Activated effector memory CD4-positive, alpha-beta T cell treated with anti-CD3 and anti-CD28 coated beads, Interleukin-2, amount 50 U/mL, for 16 hours (primary cell): ENCODE data around the gene PLN.

ENCODE experiments used
- DNase-seq: peaks from one replicate; pipeline ENCODE4 v3.0.0-alpha.2; 2020

PLN gene

GRCh38 chr6:118580585-118581419 lies 32.7 kb downstream of the PLN start:
- DNase-seq, result no peak

GRCh38 chr6:118581489-118581959 lies 33.4 kb downstream of the PLN start:
- DNase-seq, result no peak

GRCh38 chr6:118584911-118585310 lies 36.8 kb downstream of the PLN start:
- DNase-seq, result no peak

- no peak for DNase-seq
Observed at GRCh38 chr6:118586746-118587485, 38.8 kb downstream of the PLN start.

GRCh38 chr6:118588626-118589025 lies 40.5 kb downstream of the PLN start:
- DNase-seq, result no peak

GRCh38 chr6:118589186-118589585 lies 41.1 kb downstream of the PLN start:
- DNase-seq, result no peak

- no peak for DNase-seq
Observed at GRCh38 chr6:118589649-118590365, 41.7 kb downstream of the PLN start.

GRCh38 chr6:118591897-118592296 lies 43.8 kb downstream of the PLN start:
- no peak for DNase-seq

GRCh38 chr6:118594877-118595276 lies 46.8 kb downstream of the PLN start:
- DNase-seq, result no peak

GRCh38 chr6:118596774-118597320 lies 48.8 kb downstream of the PLN start:
- no peak for DNase-seq

GRCh38 chr6:118597636-118598035 lies 49.5 kb downstream of the PLN start:
- DNase-seq, result no peak

- DNase-seq, result no peak
Observed at GRCh38 chr6:118598324-118598723, 50.2 kb downstream of the PLN start.

GRCh38 chr6:118602300-118602699 lies 54.2 kb downstream of the PLN start:
- no peak for DNase-seq

GRCh38 chr6:118603372-118603771 lies 55.3 kb downstream of the PLN start:
- DNase-seq, result no peak

GRCh38 chr6:118606268-118606667 lies 58.2 kb downstream of the PLN start:
- DNase-seq, result no peak

- DNase-seq, result no peak
Observed at GRCh38 chr6:118606858-118607257, 58.8 kb downstream of the PLN start.
